ENCODE results near the gene ADAMTS8.

ADAMTS8 gene

DNA sequence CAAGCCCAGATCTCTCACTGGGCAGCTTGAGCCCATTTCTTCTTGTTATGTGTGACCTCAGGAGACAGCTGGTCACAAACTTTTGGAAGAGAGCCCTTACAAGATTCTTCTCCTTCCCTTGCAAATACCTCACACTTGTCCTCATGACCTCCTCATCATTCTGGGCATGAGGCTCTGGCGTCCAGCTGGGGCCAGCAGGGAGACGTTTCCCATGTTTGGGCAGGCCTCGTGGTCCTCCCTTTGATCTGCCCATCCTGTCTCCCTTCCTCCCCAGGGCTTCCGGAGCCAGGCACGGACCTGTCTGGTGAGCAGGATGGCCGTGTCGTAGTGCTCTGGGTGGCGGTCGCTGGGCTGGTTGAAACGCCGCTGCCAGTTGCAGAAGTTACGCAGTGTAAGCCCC lies 9.7 kb downstream of the ADAMTS8 start:
- no peak for DNase-seq

DNA sequence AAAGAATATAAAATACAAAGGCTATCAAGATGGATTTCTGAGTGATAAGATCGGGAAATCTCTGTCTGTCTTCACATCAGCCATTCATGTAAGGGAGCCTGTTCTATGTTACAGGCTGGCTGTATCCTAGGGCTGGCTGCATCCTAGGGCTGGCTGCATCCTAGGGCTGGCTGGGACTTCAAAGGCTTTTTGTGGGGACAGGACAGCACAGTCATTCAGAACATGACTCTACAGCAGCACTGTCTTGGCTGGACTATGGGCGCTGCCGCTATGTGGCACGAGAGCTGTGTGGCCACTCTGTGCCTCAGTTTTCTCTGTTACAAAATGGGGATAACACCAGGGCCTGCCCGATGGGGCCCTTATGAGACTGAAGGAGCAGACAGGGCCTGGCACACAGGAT lies 10.2 kb downstream of the ADAMTS8 start:
- DNase-seq: no peak

DNA sequence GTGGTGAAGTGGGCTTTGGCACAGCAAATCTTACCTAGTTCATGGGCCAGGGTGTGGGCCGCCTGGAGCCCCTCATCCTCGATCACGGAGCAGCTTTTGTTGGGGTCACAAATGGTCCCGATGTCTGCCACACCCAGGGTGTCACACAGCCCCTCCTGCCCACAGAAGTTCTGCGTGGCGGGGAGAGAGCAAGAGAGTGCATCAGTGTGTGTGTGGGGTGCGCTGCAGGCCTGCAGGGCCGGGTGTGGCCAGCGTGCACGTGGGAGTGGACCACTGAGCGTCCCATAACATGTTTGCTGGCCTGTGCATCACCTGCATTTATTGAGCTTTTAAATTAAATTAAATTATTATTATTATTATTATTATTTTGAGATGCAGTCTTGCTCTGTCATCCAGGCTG lies 11.5 kb downstream of the ADAMTS8 start:
- DNase-seq: no peak

DNA sequence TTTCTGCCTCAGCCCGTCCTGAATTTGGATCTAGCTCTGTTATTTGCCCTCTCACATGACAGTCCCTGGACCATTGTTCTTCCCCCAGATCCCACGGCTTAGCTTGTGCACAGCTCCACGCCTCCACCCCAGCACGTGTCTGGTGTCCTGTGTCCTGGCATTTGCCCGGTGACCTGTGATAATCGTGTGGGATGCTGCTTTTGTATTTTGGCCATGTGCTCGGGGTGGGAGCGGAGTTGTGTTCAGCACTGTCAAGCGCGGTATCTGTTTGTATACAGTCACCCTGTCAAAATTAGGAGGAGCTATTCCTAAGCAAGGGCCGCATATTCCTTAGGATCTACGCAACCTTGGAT lies 11.9 kb downstream of the ADAMTS8 start:
- no peak for DNase-seq

DNA sequence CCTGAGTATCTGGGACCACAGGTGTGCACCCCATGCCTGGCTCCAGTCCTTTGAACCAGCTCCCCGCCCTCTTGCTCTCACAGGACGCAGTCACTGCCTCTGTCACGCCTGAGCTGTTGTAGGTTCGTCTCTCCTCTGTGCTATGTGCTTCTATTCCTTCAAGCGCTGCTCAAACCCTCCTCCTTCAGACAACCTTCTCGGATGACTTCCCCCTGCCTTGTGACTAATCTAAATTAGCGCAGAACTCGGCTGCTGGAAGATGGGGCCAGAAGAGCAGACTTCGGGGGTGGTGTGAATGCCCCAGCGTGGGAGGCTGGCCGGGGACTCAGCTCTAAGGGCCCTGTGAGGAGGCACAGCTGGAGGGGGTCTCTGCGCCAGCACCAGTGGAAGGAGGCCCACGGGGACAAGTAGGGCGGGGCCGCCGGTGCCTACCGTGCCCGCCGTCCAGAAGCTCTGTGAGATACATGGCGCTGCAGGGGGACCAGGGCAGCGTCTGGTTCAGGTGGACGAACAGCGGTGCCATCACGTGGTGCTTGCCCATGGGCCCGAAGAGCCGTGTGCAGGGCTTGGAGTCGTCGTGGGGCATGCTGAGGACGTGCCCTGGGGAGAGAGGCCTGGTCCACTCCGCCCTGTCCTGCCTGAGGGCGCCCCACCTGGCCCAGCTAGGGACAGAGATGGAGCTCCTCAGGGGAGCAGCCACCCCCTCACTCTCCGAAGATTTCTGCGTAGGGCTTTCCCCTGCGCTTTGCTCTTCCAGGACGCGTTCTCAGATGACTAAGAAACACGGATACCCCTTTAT lies 12.5 kb downstream of the ADAMTS8 start:
- no peak for DNase-seq

DNA sequence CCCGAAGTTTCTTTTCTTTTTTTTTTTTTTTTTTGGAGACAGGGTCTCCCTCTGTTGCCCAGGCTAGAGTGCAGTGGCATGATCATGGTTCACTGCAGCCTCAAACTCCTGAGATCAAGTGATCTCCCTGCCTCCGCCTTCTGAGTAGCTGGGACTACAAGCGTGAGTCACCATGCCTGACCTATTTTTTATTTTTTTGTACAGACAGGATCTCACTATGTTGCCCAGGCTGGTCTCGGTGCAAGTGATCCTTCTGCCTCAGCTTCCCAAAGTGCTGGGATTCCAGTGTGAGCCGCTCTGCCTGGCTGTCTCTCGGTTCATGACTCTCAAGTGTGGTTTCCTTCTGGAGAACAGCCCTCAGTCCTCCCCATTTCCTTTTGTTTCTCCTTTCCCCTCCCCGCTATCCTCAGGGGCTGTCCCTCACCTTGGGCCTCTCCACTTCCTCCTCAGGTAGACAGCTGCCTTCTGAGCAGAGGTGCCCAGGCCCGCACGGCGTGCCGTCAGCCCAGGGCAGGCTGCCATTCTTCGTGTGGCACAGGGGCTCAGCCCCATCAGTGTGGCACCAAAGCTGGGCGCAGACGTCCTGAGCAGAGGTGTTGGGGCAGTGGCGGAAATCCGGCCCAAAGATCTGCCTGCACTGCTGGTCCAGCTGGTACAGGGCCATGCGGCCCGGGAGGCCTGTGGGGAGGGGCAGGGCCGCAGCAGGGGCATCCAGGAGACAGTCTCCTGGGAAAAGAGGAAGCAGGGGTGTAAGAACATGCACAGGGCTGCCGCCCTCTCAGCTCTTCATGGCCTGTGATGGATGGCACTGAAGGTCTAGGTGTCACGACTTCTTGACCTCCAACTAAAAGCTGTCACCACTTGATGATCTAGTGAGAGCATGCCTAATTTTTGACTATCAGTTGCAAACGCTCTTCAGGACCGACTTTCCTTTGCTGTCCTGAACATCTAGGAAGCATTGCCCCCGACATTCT lies 14.0 kb downstream of the ADAMTS8 start:
- no peak for DNase-seq

DNA sequence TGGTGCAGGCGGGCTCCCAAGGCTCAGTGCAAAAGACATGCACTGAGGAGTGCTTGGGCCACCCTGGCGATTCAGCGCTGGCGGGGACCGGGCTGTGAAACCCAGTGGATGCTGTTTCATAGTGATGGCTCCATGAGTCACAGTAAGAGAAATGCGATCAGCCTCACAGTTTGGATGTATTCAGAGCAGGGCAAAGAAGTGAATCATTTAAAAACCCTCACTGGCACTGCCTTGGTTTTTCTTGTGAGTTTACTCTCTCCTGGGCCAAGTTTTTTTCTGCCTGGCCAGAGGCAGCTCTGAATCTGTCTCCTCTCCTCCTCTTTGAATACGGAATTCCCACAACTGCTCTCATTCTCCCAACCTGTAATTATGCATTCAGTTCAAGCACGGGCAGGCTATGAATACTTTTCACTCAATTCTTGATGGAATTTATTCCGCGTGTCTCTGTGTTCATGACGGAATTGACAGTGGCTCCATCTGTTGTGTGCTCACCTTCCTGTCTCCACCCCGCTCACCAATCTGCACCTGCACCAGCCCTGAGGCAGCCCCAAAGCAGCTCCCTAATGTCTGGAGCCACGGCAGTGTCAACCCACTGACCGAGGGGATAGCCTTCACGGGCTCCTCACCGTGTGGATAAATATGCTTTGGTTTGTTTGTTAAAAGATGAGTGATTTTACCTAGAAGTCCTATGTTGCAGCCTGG lies 14.9 kb downstream of the ADAMTS8 start:
- DNase-seq: no peak

DNA sequence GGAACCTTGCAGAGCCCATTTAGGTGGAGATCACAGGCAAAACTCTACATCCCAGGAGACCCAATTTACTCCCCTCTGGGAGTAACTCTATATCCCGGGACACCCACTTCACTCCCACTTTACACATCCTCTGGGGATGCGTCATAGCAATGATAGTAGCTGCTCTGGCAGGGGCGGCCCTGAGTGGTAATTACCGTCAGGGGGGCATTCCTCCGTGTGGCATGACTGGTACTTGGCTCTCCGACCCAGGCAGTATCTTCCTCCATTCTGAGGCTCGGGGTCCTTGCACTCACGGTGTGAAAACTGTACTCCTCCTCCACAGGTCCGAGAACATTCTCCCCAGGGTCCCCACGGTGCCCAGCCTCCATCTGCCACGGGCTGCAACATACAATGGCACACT lies 17.2 kb downstream of the ADAMTS8 start:
- no peak for DNase-seq

DNA sequence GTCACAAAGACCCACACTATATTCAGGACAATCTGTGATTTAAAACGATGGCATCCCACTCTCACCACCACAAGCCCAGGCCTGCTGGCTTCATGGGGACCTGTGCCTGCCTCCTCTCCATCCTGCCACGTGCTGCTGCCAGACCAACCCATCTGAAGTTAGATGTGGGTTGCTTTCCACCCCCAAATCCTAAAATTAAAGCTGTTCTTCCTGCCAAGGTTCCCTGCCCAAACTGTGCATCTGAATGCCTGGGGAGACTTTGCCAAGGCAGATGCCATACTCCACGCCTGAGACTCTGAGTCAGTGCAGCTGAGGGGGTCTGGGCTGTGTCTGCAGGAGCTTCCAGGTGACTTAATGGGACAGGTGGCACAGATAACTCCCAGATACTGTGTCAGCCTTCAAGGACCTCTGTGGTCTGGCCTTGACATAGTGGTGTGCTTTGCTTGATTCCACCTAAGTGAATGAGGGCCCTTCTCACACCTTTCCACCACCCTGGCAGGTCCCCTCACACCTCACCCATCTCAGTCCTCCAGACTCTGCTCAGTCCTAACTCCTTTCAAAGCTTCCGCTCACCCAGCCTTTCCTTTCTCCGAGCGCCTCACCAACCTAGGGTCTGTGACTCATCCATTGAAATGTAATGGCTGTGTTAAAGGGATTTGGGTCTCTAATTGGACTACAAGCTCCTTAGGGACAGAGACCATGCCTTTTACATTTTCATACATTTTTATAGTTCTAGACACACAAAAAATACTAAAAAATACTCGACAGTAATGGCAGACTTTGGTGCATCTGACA lies 18.6 kb downstream of the ADAMTS8 start:
- DNase-seq: no peak

DNA sequence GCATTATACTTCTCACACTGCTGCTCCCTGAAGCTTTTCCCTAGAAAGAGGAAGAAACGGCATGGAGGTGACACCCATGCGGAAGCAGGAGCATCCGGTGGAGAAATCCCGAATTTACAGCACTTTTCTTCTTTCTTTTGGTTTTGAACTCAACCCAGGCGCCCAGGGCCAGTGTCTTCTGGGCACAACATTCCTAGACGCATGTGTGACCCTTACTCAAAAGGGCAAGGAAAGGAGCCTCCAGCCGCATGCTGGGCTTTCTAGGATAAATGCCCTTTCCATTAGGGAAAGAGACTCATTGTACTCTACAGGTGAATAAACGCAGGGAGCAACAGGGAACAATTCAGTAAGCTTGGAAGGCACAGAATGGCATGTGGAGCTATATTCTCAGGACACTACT lies 19.5 kb downstream of the ADAMTS8 start:
- DNase-seq: no peak

DNA sequence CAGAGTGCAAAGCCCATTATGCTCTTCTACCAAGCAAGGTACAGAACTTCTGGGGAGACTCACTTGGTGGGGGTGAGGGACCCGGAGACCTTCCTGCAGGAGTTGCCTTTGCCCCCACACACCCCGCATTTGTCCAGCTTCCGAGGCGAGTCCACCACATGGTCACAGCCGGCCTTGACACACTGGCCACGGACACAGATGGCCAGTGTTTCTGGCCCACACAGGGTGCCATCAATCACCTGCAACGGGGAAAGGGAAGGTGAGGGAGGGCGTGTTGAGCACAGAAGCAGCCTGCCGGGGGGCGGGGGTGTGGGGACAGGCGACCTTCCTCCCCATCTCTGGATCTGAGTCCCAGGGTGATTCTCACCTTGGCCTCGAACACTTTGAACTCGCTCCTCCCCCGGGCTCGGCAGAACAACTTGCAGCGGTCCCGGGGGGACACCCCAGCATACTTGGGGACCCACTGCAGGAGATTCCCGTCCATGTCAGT lies 20.0 kb downstream of the ADAMTS8 start:
- no peak for DNase-seq

DNA sequence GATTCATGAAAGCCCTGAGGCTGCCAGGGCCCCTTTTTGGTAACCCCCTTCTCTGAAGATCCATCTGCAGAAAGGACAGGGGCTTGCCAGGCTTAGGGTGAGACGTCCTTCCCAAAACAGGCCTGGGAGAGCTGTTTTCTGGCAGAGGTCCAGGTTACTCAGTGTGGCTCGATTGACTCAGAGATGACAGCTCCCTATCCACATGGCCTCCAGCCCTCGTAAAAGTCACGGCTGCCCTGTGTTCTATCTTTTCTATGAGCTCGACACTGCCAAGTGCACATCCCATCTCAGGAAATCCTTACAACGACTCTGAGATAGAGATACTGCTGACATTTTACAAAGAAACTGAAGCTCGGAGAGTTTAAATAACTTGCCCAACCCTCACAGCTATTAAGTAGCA lies 20.4 kb downstream of the ADAMTS8 start:
- no peak for DNase-seq

DNA sequence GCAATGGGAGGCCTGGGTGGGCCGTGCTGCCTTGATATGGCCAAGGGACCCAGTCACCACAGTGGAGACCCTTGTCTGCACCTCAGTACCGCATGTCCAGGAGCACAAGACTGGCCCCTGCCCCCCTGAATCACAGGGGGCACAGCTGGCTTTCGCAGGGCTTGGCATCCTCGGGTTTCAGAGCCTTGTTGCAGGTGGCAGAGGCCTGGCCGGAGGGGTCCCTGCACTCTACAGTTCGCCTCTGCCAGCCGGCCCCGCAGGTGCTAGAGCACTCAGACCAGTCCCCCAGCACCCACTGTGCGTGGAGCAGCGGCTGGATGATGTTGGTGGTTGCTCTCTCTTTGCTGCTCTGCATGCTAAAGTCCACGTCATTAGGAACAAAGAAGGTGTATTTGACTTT lies 23.0 kb downstream of the ADAMTS8 start:
- no peak for DNase-seq

DNA sequence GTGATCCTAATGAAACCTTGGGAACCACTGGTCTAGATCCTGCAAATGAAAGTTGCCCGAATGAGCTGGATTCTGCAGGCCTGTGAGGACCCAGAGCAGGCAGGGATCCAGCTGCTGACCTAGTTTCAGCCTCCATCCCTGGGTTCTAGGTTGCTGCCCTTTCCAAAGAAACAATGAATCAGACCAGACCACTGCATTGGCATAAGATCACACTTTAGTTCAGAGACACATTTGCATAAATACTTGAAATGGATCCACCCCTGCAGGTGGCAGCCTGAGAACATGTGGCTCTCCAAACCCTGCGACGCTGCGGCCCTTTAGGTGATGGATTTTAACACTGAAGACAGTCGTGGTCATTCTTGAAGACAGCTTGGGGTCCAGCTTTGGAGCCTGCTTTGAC lies 23.7 kb downstream of the ADAMTS8 start:
- DNase-seq: no peak

DNA sequence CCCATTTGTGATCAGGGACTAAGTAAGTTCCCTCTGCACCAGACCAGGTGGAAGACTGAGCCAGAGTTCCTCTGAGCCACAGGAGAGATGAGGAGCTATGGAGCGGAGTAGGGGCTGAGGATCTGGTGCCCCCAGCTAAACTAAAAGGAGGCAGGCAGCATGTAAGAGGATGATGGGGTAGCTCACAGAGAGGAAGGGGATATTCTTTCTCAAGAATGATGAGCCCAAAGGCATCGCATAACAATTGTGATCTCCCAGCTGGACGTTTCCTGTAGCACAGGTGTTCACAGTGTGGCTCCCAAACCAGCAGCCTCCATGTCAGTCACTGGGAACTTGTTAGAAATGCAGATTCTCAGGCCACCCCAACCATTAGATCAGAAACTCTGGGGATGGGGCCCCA lies 24.4 kb downstream of the ADAMTS8 start:
- DNase-seq: no peak

DNA sequence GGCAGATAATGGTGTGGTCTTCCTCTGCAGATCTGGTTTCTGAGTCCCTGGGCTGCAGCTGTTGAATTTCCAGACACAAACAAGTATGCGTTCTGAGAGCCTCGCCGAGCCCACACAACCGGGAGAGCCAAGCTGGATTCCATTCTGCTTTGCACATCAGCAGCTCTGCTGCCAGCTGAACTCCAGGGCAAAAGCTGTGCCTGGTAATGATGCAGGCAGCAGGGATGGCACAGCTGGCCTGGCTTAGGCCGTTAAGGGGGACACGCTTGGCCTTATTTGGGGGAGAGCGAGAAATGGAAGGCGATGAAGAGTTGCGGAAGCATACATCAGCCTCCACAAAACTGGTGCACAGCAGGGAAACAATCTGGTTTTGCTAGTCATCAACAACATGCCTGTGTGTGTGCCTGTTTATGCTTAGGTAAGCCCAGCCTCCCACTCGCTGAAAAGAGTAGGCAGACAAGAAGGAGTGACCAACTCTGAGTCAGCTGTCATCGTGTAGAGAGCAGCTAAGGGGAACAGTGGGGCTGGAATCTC lies 25.1 kb downstream of the ADAMTS8 start:
- no peak for DNase-seq

DNA sequence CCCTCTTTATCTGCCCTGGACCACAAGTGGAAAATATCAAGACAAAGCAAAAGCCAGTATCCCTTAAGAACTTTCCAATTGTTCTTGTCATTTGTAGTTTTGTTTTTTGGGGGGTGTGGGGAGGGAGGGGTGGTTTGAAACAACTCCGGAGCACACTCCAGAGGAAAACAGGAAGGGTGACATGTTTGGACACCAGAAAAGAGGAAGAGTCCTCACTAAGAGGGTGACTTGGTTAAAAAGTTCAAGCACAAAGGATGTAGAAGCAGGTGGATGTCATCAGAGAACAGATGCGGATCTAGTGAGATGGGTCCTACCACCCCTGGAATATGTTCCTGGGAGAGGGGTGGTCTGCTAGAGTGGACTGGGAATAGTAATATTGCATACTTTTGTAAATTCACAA lies 25.8 kb downstream of the ADAMTS8 start:
- DNase-seq: no peak

DNA sequence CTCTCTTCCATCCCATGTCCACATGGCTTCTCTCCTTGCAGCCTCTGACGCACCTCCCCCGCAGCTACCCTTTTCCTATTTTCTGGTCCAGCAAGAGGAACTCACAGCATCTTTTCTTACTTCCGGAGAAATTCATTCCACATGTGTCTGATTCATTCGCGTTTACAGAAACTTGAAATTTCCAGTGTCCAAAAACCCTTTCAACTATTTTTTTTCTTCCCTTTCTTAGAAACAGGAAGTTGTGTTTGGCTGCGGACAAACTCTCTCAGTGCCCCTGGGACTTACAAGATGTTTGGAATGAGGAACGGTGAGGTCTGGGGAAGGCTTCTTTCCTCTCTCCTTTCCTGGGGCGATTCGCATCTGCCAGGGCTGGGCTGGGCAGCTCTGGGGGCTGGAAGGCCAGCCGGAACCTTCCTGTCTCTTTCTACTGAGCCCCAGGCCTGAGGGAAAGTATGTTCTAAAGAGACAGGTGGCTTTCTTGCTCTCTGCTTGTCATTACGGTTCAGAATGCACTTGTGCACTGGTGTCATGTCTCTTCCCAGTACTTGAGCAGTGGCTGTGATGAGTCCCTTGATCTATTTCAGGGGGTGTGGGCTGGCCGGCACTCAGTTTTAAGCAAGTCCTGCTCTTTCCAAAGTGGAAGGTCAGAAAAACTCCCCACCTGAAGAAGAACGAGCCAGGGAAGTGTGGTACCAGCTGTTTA lies 27.5 kb downstream of the ADAMTS8 start:
- no peak for DNase-seq

DNA sequence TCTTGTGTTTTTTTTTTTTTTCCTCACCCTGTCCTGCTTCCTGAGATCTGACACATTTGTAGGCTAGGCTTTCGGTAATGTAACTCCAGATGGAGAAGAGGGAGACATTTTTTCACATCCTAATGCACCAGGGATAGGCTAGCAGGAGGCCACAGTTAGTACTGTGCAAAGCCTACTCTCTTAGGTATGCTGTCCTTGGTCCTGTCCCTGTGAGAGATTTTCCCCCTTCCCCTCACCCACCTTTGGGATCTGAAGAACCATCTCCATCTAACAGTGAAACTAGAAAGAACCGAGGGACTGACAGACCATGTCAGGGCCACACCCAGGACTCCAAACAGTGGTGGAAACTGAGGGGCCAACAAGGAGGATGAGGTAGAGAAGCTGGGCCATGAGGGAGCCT lies 29.2 kb downstream of the ADAMTS8 start:
- DNase-seq: no peak

DNA sequence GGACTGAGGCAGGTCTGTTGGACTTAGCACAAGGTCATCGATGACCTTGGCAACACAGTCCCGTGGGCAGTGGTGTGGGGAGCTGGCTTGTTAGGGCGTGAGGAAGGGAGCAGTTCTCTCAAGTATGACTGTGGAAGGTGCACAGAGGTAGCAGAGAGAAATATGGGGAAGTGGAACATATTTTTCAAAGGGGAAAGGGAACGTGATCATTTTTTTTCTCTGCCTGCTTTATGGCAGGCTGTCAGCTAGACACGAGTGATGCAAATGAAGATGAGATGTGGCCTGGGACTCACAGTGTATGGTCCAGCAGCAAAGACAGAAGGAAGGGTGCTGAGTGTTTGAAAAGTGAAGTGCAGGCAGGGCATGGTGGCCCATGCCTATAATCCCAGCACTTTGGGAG lies 30.6 kb downstream of the ADAMTS8 start:
- DNase-seq: no peak

DNA sequence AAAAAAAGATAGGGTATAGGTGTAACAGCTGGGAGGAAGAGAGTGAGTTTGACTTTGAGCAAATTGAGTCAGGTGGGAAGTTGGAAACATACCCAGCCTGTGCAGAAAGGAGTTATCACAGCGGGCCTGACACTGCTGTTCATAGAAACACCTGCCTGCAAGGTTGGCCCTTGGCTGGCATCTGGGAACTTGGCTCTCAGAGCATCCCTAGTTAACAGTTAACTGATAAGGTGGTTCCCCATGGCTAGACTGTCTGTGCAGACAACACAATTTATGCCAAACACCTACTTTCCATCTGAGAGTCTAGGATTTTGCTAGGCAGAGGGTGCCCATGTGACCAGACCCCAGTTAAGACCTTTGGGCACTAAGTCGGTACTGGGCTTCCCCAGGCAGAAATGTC lies 31.4 kb downstream of the ADAMTS8 start:
- no peak for DNase-seq

DNA sequence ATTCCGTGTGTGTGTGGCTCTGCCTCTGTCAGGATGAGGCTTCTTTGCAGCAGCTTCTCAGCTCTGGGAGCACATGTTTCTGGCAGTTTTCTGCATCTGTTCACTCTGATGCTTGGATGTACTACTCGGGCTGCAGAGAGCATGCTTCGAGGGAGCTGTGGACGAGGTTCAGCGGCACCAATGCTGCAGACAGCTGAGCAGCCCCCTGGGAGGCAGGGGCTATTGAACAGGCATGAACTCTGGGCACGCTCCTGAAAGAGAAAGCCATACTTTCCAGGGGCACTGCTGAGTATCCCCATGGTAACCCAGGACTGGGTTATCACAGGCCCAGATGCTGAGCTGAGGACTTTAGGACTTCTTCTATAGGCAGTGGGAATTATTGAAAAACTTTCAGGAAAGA lies 33.8 kb downstream of the ADAMTS8 start:
- DNase-seq: no peak
